Measurements from ENCODE around the gene OPCML. TPM values are rescaled to one million over a fixed set of nuclear protein-coding genes. Genes with fewer than 3 reads are reported as not detected.

The OPCML gene
- total and polyA plus RNA-seq, 2 of the 13 experiments (the other 11 are each of a cell fraction or from before 2014, with no cell fraction given): not detected

DNA sequence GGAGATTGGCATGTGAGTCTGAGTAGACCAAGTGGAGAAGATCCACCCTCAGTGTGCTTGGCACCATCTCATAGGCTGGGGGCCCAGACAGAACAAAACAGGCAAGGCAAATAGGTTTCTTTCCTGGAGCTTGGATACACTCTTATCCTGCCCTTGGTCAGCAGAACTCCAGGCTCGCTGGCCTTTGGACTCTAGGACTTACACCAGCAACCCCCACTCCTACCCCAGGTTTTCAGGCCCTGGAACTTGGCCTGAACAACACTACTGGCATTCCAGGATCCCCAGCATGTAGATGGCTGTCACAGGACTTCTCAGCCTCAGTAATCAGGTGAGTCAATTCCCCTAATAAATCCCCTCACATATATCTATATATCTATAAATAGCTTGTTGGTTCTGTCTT, 637.7 kb downstream of the OPCML start:
- intact Hi-C loops (cut with micrococcal nuclease; ENCODE audit: unreplicated experiment): no loop called here
- POLR2A ChIA-PET: no interaction called here

More for the DNA sequence above, 637.7 kb downstream of the OPCML start:
- Histone ChIP-seq H2AFZ (ENCODE audit: low read length) (no peak overlapping the region), H4K20me1 (ENCODE audit: insufficient read depth, low read length) (no peaks in the 10 kb centered on the region), H3K4me3 (replicated peaks in 1 of 3; ENCODE audit: insufficient read depth in 1 of 3, low read depth in 2 of 3, low read length in 3 of 3) (no peak overlapping the region), H3K4me1 (ENCODE audit: insufficient read depth, low read length) (no peaks in the 10 kb centered on the region), H3K36me3 (replicated peaks in 1 of 2; ENCODE audit: control insufficient read depth in 1 of 2, insufficient read depth in 2 of 2, low read length in 2 of 2) (no peaks in the 10 kb centered on the region), H3K27me3 (ENCODE audit: control insufficient read depth in 1 of 2, insufficient read depth in 2 of 2, low read length in 2 of 2) (no peaks in the 10 kb centered on the region), H3K9me3 (ENCODE audit: low read length) (peaks cover 41% of the 10 kb centered on the region), H3K27ac (ENCODE audit: extremely low read length, insufficient read depth, low read length) (no peak overlapping the region), H3K79me2 (ENCODE audit: insufficient read depth, low read length) (no peaks in the 10 kb centered on the region), H3K9ac (ENCODE audit: insufficient read depth, low read depth, low read length) (no peak overlapping the region), H3K4me2 (ENCODE audit: low read depth, low read length) (no peak overlapping the region)
- FAIRE-seq: no peak
- WGBS (ENCODE audit: low lambda C conversion rate): 0% methylated on average over 1 of the region's 1 CpG
- CTCF ChIA-PET (ENCODE audit: low intra/inter-chr PET ratio, low total read pairs): no interaction called here
- no TSS peak for BruUV-seq (replicated peaks)
- no peak for DNase-seq (ENCODE audit: low spot score)
- in situ Hi-C loops (cut with HindIII; ENCODE audit: extremely low pct_ligation_motif_present, low pct_unique_long_range_greater_than_20kb): no loop called here
- TF ChIP-seq TEAD2 (CRISPR knock-in tag; IDR thresholded peaks at IDR 0.05): no peak
- TF ChIP-seq, protein P1, sequence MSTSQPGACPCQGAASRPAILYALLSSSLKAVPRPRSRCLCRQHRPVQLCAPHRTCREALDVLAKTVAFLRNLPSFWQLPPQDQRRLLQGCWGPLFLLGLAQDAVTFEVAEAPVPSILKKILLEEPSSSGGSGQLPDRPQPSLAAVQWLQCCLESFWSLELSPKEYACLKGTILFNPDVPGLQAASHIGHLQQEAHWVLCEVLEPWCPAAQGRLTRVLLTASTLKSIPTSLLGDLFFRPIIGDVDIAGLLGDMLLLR (CRISPR knock-in tag; IDR thresholded peaks at IDR 0.05): no peak
- no peak for TF ChIP-seq HNRNPL (IDR thresholded peaks at IDR 0.05; ENCODE audit: low read depth, low read length)
- TF ChIP-seq, protein P2, sequence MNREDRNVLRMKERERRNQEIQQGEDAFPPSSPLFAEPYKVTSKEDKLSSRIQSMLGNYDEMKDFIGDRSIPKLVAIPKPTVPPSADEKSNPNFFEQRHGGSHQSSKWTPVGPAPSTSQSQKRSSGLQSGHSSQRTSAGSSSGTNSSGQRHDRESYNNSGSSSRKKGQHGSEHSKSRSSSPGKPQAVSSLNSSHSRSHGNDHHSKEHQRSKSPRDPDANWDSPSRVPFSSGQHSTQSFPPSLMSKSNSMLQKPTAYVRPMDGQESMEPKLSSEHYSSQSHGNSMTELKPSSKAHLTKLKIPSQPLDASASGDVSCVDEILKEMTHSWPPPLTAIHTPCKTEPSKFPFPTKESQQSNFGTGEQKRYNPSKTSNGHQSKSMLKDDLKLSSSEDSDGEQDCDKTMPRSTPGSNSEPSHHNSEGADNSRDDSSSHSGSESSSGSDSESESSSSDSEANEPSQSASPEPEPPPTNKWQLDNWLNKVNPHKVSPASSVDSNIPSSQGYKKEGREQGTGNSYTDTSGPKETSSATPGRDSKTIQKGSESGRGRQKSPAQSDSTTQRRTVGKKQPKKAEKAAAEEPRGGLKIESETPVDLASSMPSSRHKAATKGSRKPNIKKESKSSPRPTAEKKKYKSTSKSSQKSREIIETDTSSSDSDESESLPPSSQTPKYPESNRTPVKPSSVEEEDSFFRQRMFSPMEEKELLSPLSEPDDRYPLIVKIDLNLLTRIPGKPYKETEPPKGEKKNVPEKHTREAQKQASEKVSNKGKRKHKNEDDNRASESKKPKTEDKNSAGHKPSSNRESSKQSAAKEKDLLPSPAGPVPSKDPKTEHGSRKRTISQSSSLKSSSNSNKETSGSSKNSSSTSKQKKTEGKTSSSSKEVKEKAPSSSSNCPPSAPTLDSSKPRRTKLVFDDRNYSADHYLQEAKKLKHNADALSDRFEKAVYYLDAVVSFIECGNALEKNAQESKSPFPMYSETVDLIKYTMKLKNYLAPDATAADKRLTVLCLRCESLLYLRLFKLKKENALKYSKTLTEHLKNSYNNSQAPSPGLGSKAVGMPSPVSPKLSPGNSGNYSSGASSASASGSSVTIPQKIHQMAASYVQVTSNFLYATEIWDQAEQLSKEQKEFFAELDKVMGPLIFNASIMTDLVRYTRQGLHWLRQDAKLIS (CRISPR knock-in tag; IDR thresholded peaks at IDR 0.05): no peak
- TF ChIP-seq ZNF44 (CRISPR knock-in tag; IDR thresholded peaks at IDR 0.05): no peak
- TF ChIP-seq ATF7 (IDR thresholded peaks at IDR 0.05): no peak
- no peak for TF ChIP-seq ATF7 (CRISPR knock-in tag; IDR thresholded peaks at IDR 0.05)
- TF ChIP-seq ZNF678 (CRISPR knock-in tag; IDR thresholded peaks at IDR 0.05): no peak
- TF ChIP-seq LCORL (IDR thresholded peaks at IDR 0.05): no peak
- TF ChIP-seq LCORL (CRISPR knock-in tag; IDR thresholded peaks at IDR 0.05): no peak
- no peak for TF ChIP-seq TBX3 (IDR thresholded peaks at IDR 0.05; ENCODE audit: borderline replicate concordance)
- no peak for TF ChIP-seq MAZ (IDR thresholded peaks at IDR 0.05; ENCODE audit: borderline replicate concordance, low read depth, low read length)
- no peak for TF ChIP-seq MAZ (CRISPR knock-in tag; IDR thresholded peaks at IDR 0.05; ENCODE audit: low read depth)
- TF ChIP-seq ZNF253 (CRISPR knock-in tag; IDR thresholded peaks at IDR 0.05; ENCODE audit: borderline replicate concordance): no peak
- TF ChIP-seq, protein P3, sequence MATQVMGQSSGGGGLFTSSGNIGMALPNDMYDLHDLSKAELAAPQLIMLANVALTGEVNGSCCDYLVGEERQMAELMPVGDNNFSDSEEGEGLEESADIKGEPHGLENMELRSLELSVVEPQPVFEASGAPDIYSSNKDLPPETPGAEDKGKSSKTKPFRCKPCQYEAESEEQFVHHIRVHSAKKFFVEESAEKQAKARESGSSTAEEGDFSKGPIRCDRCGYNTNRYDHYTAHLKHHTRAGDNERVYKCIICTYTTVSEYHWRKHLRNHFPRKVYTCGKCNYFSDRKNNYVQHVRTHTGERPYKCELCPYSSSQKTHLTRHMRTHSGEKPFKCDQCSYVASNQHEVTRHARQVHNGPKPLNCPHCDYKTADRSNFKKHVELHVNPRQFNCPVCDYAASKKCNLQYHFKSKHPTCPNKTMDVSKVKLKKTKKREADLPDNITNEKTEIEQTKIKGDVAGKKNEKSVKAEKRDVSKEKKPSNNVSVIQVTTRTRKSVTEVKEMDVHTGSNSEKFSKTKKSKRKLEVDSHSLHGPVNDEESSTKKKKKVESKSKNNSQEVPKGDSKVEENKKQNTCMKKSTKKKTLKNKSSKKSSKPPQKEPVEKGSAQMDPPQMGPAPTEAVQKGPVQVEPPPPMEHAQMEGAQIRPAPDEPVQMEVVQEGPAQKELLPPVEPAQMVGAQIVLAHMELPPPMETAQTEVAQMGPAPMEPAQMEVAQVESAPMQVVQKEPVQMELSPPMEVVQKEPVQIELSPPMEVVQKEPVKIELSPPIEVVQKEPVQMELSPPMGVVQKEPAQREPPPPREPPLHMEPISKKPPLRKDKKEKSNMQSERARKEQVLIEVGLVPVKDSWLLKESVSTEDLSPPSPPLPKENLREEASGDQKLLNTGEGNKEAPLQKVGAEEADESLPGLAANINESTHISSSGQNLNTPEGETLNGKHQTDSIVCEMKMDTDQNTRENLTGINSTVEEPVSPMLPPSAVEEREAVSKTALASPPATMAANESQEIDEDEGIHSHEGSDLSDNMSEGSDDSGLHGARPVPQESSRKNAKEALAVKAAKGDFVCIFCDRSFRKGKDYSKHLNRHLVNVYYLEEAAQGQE (IDR thresholded peaks at IDR 0.05; ENCODE audit: borderline replicate concordance in 1 of 2, low read depth in 1 of 2, low read length in 2 of 2): no peak
- no peak for TF ChIP-seq MXD4 (CRISPR knock-in tag; IDR thresholded peaks at IDR 0.05)
- TF ChIP-seq ZKSCAN8 (CRISPR knock-in tag; IDR thresholded peaks at IDR 0.05; ENCODE audit: borderline replicate concordance): no peak
- no peak for TF ChIP-seq PHF21A (CRISPR knock-in tag; IDR thresholded peaks at IDR 0.05)
- TF ChIP-seq SMC3 (IDR thresholded peaks at IDR 0.05; ENCODE audit: low read length): no peak
- TF ChIP-seq KLF13 (CRISPR knock-in tag; IDR thresholded peaks at IDR 0.05): no peak
- no peak for TF ChIP-seq ZNF446 (CRISPR knock-in tag; IDR thresholded peaks at IDR 0.05)
- ATAC-seq: no peak

Measured in HepG2 (cell line).